Coronary artery (tissue), 2 donors: ENCODE results near the gene IER5.

ENCODE experiments used
- DNase-seq: peaks from one replicate; pipeline ENCODE4 v3.0.0-alpha.2; 2017; ENCODE audit warnings: low spot score
- H3K27ac ChIP-seq, 2 donors: fragments of 200-600 bp; sonication (generic); one replicate each; pipeline ENCODE4 v1.5.1; 2016 to 2019
- H3K4me3 ChIP-seq: fragments of 200-600 bp; sonication (generic); 2 replicates; pipeline ENCODE4 v1.5.1; 2016; ENCODE audit warnings: mild to moderate bottlenecking, moderate library complexity
- TF ChIP-seq, protein P1 (sequence below): fragments of 200-600 bp; sonication (generic); IDR thresholded peaks from one replicate; pipeline ENCODE4 v1.5.1; 2019; ENCODE audit warnings: antibody characterized with exemption

IER5 gene

GRCh38 chr1:181135437-181135731 is 46.9 kb downstream of the IER5 start:
- no peak for DNase-seq
- TF ChIP-seq, protein P1, sequence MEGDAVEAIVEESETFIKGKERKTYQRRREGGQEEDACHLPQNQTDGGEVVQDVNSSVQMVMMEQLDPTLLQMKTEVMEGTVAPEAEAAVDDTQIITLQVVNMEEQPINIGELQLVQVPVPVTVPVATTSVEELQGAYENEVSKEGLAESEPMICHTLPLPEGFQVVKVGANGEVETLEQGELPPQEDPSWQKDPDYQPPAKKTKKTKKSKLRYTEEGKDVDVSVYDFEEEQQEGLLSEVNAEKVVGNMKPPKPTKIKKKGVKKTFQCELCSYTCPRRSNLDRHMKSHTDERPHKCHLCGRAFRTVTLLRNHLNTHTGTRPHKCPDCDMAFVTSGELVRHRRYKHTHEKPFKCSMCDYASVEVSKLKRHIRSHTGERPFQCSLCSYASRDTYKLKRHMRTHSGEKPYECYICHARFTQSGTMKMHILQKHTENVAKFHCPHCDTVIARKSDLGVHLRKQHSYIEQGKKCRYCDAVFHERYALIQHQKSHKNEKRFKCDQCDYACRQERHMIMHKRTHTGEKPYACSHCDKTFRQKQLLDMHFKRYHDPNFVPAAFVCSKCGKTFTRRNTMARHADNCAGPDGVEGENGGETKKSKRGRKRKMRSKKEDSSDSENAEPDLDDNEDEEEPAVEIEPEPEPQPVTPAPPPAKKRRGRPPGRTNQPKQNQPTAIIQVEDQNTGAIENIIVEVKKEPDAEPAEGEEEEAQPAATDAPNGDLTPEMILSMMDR, result no peak
- H3K27ac ChIP-seq, result peak overlapping the region; percentile 22 to 68
- H3K4me3 ChIP-seq, result no peak overlapping the region

DNA sequence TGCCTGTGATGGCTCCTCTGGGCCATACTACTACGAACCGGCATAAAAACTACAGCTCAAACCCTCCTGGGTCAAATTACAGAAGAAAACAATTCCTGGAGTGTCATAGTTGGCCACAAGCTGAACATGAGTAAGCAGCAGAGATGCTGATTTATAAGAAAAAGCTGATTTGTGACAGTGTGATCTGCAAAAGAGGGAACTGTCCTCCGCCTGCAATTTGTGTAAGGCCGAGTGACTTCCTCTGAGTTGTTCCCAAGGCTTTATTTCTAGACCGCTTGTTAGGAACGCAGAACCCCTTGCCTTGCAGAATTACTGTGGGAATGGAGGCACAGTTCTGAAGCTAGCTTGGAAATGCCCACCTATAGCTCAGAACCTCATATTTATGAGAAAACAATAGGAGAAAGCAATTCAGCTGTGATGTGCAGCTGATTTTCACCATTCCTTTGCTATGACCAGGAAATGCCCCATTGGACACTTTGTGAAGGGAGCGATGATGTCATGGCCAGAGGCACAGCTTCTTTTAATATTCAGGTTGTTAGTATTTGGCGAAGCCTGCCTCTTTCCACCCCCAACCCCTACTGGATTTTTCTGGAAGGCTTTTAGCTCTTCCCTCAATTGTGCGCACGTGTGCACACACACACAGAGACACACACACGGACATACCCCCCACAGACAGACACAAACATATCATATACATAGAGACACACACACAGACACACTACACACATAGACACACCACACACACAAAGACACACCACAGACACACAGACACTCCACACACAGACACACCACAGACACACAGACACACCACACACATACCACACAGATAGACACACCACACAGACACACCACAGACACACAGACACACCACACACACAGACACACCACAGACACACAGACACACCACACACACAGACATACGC is 47.6 kb downstream of the IER5 start:
- no peak for DNase-seq
- no peak overlapping the region for H3K4me3 ChIP-seq
- TF ChIP-seq, protein P1, result no peak
- peak overlapping the region; percentile 22 to 68 for H3K27ac ChIP-seq

DNA sequence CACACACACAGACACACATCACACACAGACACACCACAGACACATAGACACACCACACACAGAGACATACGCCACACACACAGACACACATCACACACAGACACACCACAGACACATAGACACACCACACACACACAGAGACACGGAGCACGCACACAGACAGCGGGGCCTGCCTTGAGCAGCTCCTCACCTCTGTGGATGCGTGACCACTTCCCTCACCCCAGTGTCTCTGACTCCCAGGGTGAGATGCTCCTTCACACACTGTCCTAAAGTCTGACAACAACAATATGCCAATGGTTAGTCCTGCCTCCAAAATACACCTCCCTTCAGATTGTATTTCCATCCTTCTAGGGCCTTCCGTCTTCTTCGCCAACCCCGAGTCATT is 48.2 kb downstream of the IER5 start:
- TF ChIP-seq, protein P1, result no peak
- H3K27ac ChIP-seq, result peak overlapping the region in 1 of 2 donors; percentile 68
- H3K4me3 ChIP-seq, result no peak overlapping the region
- DNase-seq, result no peak

- Histone ChIP-seq H3K27ac (no peak overlapping the region), H3K4me3 (no peak overlapping the region)
- TF ChIP-seq, protein P1, result no peak
- DNase-seq, result no peak
Observed at GRCh38 chr1:181137217-181137743, 48.8 kb downstream of the IER5 start.

DNA sequence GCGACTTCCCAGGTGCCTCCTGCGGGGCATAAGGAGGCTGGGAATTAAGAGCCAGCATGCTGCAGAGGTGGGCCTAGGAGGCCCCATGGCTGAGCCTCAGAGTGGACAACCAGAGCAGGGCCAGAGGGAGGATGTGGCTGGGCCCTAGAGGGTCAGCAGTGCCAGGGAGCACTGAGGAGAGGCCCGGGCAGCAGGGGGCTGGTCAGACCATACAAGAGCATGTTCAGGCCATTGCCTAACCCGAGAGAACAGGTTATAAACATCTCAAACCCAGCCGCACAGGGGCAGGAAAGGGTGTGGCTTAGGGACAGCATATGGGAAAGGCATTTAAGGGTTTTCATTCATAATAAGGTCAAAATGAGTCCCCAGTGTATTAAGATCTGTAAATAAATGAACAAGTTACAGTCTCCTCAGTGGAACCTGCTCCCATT is 51.1 kb downstream of the IER5 start:
- Histone ChIP-seq H3K4me3 (no peak overlapping the region), H3K27ac (peak overlapping the region in 1 of 2 donors; percentile 57)
- no peak for DNase-seq
- TF ChIP-seq, protein P1, result no peak

- Histone ChIP-seq H3K4me3 (no peak overlapping the region), H3K27ac (peak overlapping the region; percentile 57 to 58)
- DNase-seq, result no peak
- TF ChIP-seq, protein P1, result no peak
Observed at GRCh38 chr1:181140398-181140797, 51.9 kb downstream of the IER5 start.

- TF ChIP-seq, protein P1, result no peak
- DNase-seq, result no peak
- H3K4me3 ChIP-seq, result no peak overlapping the region
- H3K27ac ChIP-seq, result peak overlapping the region; percentile 57 to 58
Observed at GRCh38 chr1:181140891-181141290, 52.4 kb downstream of the IER5 start.
